HG02588 (cell line): ENCODE data around the gene PRICKLE1.

Experiments used
- ATAC-seq: cut with Tn5 transposase; IDR thresholded peaks from one replicate; pipeline ENCODE4 v1.9.1; 2021; ENCODE audit warnings: mild to moderate bottlenecking, moderate library complexity; ENCODE audit not compliant: unreplicated experiment

The PRICKLE1 gene

GRCh38 chr12:42496886-42497285 is 92.7 kb downstream of the PRICKLE1 start:
- no peak for ATAC-seq

GRCh38 chr12:42495244-42495643 is 94.3 kb downstream of the PRICKLE1 start:
- no peak for ATAC-seq

- no peak for ATAC-seq
These were observed 97.3 kb downstream of the PRICKLE1 start for GRCh38 chr12:42492267-42492666.

GRCh38 chr12:42490261-42490842 is 99.2 kb downstream of the PRICKLE1 start:
- no peak for ATAC-seq

- no peak for ATAC-seq
These were observed 103.1 kb downstream of the PRICKLE1 start for GRCh38 chr12:42486407-42486806.

- ATAC-seq = no peak
These were observed 103.7 kb downstream of the PRICKLE1 start for GRCh38 chr12:42485823-42486222.

GRCh38 chr12:42484996-42485395 is 104.5 kb downstream of the PRICKLE1 start:
- no peak for ATAC-seq

- ATAC-seq = peak; percentile 24
These were observed 106.1 kb downstream of the PRICKLE1 start for GRCh38 chr12:42483521-42483790.

DNA sequence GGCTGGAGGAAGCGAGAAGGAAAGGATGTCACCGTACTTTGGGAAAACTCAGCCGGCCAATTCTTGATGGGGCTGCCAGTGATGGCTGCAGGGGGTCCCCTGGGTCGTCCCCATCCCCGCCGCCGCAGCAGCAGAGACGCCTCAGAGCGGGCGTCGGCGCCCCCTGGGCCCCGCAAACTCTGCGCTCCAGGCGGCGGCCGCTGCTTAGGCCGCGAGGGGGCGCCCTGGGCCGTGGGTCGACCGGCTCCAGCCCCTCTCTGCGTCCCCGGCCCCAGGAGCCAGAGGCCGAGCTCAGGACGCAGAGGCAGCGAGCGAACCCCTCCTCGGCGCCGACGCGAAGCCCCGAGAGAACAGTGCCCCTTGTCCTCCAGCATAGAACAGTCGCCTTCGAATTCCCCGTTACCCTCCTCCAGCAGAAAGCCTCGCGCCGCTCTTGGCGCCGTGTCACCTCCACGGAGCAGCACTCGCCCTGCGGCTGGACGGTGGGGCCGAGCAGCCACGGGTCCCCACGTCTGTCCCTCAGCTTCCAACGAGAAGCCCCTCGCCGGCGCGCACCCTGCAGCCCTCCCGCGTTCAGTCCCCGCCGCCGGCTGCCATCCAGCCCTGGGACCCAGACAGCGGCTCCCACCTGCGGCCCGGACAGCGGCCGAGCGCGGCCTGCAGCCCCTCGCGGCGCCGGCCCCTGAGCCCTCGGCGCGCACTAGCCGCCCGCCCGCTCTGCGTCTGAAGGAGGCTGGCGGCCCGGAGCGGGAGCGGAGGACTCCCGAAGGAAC is 106.6 kb downstream of the PRICKLE1 start:
- ATAC-seq = peak; percentile 71

- no peak for ATAC-seq
These were observed 107.4 kb downstream of the PRICKLE1 start for GRCh38 chr12:42482041-42482747.

DNA sequence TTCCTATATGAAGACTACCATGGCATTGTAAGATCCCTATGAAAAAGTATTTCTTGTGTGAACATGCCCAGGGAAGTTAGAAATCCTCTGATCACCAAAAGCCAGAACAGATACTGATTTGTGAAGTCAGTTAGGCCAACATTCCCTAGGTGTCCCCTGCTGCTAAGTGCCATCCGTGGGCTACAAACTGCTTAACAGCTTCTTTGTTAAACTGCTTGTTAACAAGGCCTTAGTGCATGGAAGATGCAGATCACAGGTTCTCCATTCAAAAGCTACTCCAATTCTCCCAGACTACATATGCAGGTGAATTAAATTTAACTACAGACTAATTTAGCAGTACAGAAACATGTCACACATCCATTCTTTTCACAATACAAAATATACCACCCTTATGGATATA is 108.2 kb downstream of the PRICKLE1 start:
- ATAC-seq = no peak

DNA sequence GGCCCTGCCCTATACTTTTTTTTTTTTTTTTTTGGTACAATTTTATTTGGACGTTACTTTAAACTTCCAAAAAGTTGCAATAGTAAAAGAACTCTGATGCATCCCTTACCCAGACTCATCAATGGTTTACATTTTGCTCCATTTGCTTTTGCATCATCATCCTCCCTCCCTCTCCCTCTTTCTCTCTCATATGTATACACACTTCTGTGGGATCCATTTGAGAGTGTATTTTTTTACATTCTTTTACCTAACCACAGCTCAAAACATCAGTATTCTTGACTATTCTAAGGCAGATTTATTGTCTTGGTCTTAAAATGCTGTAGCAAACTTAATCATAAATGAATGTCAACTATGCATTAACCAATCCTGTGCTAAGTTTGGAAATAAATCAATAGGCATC is 111.6 kb downstream of the PRICKLE1 start:
- no peak for ATAC-seq

GRCh38 chr12:42475106-42475505 is 114.4 kb downstream of the PRICKLE1 start:
- ATAC-seq = peak; percentile 38

GRCh38 chr12:42474391-42474790 is 115.2 kb downstream of the PRICKLE1 start:
- no peak for ATAC-seq

- no peak for ATAC-seq
These were observed 116.0 kb downstream of the PRICKLE1 start for GRCh38 chr12:42473561-42473960.

DNA sequence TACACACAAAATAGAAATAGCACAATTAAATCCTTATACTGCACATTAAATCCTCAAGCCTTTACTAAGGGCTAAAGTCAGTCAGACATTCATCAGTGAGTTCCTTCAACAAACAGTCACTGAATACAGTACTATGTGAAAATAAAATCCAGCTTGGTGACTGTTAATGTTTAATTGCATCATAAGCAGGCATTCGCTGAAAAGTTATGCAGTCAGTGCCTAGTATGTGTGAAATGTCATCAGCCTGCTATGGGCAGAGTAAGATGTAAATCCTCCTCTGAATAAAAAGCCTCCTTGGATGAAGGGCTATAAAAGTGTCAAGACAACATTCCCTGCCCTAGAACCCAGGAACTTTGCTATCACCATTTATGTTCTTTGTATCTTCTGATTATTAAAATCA is 116.4 kb downstream of the PRICKLE1 start:
- no peak for ATAC-seq

DNA sequence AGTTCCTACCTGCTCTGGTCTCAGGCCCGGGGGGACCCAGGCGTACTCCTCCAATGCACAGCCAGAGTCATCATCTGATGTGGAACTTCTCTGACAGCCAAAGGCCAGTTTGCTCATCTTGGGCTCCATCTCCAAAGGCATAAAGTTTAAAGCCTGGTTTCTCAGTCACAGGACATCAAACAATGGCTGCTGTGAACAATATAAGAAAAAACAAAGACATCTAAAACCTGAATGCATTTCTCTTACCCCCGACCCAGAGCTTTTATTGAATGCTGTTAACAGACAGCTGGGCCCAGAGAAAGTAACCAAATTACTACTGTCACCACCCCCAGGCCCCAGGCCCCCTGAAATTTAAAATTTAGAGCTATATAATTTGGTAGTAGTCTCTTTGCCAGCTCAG is 117.2 kb downstream of the PRICKLE1 start:
- no peak for ATAC-seq

- peak; percentile 98 for ATAC-seq
These were observed 120.0 kb downstream of the PRICKLE1 start for GRCh38 chr12:42469355-42470175.

- ATAC-seq = no peak
These were observed 120.6 kb downstream of the PRICKLE1 start for GRCh38 chr12:42468921-42469320.

DNA sequence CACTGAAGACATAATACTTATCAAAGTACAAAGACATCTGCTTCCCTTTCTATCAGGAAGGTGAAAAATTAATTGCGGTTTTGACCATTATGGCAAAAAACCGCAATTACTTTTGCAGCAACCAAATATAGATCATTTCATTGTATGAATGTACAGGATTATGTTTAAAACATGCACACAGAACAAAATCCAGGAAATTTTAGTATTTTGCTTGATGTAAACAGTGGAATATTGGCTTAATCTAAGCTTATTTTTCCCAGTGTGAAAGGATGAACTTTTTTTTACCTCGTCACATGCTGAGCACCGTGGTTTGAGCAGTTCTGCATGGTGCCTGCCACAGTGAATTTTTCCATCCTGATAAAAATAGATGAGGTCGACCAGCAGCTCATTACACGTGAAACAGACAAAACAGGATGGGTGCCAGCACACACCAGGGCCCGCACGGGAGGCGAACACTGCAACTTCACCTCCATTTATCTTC is 121.2 kb downstream of the PRICKLE1 start:
- ATAC-seq = no peak

DNA sequence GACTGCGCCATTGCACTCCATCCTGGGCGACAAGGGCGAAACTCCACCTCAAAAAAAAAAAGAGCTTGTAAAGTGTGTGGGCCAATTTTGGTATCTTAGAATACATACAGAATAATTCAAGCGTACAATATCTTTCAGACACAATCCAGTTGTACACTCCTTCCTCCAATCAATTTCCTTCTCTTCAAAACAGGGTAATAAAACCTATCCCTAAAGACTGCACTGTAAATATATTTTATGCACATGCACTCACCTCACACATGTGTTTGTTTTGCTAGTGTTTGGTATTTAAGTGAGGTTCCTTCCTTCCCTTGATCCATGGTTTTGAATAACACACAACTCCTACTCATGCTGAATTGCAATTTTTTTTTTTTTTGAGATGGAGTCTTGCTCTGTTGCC is 125.9 kb downstream of the PRICKLE1 start:
- no peak for ATAC-seq
